ENCODE measurements around the gene KCND2. TPM values are rescaled to one million over a fixed set of nuclear protein-coding genes. Genes with fewer than 3 reads are reported as not detected.

KCND2 gene
- total RNA-seq, 1 donor from 2014 or later, result not detected

DNA sequence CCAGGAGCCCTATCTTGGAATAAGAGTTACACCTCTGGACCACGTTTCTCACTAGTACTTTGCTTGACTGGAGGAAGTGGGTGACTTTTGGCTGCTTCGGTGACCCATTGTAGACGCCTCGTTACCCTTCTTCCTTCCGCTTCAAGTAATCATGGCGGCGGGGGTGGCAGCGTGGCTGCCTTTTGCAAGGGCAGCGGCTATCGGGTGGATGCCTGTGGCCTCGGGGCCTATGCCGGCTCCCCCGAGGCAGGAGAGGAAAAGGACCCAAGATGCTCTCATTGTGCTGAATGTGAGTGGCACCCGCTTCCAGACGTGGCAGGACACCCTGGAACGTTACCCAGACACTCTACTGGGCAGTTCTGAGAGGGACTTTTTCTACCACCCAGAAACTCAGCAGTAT lies 1.5 kb downstream of the KCND2 start:
- Mint-ChIP-seq H3K36me3 (ENCODE audit: low read depth) (no peaks in the 10 kb centered on the region), H3K9me3 (no peaks in the 10 kb centered on the region), H3K4me1 (ENCODE audit: low read depth) (peaks cover 8% of the 10 kb centered on the region), H3K27ac (no peak overlapping the region), H3K4me3 (no peak overlapping the region), H3K27me3 (ENCODE audit: insufficient read depth) (peaks cover 31% of the 10 kb centered on the region)
- intact Hi-C loops (cut with micrococcal nuclease), result no loop called here
- no peak for DNase-seq (ENCODE audit: low spot score)

DNA sequence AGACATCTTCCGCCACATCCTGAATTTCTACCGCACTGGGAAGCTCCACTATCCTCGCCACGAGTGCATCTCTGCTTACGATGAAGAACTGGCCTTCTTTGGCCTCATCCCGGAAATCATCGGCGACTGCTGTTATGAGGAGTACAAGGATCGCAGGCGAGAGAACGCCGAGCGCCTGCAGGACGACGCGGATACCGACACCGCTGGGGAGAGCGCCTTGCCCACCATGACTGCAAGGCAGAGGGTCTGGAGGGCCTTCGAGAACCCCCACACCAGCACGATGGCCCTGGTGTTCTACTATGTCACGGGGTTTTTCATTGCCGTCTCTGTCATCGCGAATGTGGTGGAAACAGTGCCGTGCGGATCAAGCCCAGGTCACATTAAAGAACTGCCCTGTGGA lies 1.9 kb downstream of the KCND2 start:
- Mint-ChIP-seq H3K9me3 (no peaks in the 10 kb centered on the region), H3K27me3 (ENCODE audit: insufficient read depth) (peaks cover 31% of the 10 kb centered on the region), H3K36me3 (ENCODE audit: low read depth) (no peaks in the 10 kb centered on the region), H3K27ac (no peak overlapping the region), H3K4me3 (no peak overlapping the region), H3K4me1 (ENCODE audit: low read depth) (peaks cover 8% of the 10 kb centered on the region)
- DNase-seq (ENCODE audit: low spot score), result no peak
- intact Hi-C loops (cut with micrococcal nuclease), result no loop called here

DNA sequence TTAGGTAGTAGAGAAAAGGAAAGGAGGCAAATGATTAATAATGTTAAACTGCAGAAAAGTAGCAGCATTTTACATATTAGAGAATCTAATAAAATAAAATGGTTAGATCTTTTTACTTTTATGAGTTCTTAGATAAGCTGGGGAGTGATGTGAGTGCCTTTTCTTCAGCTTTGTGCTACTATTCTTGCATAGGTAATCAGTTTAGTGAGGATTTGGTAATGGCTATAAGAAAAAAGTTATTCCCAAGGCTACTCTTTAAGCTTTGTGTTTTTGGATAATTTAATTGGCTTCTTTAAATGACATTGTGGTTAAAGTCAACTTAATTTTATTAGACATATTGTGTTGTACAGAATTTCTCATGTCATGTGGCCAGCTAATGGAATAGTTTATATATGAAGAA lies 3.7 kb downstream of the KCND2 start:
- H3K27ac Mint-ChIP-seq, result no peak overlapping the region
- peaks cover 28% of the 10 kb centered on the region for H3K27me3 Mint-ChIP-seq (ENCODE audit: insufficient read depth)
- intact Hi-C loops (cut with micrococcal nuclease), result no loop called here
- no peaks in the 10 kb centered on the region for H3K36me3 Mint-ChIP-seq (ENCODE audit: low read depth)
- H3K9me3 Mint-ChIP-seq, result no peaks in the 10 kb centered on the region
- no peak overlapping the region for H3K4me3 Mint-ChIP-seq
- peaks cover 8% of the 10 kb centered on the region for H3K4me1 Mint-ChIP-seq (ENCODE audit: low read depth)
- no peak for DNase-seq (ENCODE audit: low spot score)

DNA sequence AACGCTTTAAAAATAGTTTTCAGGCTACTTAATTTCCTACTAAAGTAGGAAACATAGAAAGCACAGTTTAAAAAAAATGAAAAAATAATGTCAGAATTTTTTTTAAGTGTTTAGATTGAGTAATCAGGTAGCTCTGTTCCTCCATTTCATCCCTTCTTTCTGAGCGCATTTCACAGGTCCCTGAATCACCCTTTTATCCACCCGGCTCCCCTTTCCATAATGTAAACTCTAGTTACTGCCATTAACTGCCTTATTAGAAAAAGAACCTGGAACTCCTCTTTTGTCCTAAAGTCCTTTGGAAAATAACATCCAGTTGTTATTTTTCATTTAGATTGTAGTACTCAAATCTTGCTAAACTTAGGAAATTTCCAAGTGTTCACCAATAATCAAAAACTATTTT lies 5.8 kb downstream of the KCND2 start:
- Mint-ChIP-seq H3K27ac (no peak overlapping the region), H3K36me3 (ENCODE audit: low read depth) (no peaks in the 10 kb centered on the region), H3K4me3 (no peak overlapping the region), H3K27me3 (ENCODE audit: insufficient read depth) (peaks cover 13% of the 10 kb centered on the region), H3K4me1 (ENCODE audit: low read depth) (no peaks in the 10 kb centered on the region), H3K9me3 (no peaks in the 10 kb centered on the region)
- no peak for DNase-seq (ENCODE audit: low spot score)
- intact Hi-C loops (cut with micrococcal nuclease), result no loop called here

DNA sequence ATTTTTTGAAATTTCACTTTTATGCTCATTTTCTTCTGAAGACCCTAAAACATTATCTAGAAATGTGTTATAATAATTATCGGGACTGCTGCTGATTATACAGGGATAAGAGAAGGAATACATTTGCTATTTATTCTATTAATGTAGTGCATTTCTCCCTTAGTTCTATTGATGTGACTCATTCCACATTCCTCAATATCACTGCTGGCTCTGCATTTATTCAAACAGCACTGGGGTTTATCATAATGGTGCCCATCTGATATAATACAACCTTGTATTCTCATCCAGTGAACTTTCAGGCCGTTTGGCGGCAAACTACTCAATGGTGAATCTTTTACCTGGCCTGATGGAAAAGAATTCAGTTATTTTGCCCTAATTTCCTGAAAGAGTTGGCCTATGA lies 7.8 kb downstream of the KCND2 start:
- no peak for DNase-seq (ENCODE audit: low spot score)
- Mint-ChIP-seq H3K36me3 (ENCODE audit: low read depth) (no peaks in the 10 kb centered on the region), H3K9me3 (no peaks in the 10 kb centered on the region), H3K4me1 (ENCODE audit: low read depth) (no peaks in the 10 kb centered on the region), H3K4me3 (no peak overlapping the region), H3K27me3 (ENCODE audit: insufficient read depth) (no peaks in the 10 kb centered on the region), H3K27ac (no peak overlapping the region)
- intact Hi-C loops (cut with micrococcal nuclease), result no loop called here

DNA sequence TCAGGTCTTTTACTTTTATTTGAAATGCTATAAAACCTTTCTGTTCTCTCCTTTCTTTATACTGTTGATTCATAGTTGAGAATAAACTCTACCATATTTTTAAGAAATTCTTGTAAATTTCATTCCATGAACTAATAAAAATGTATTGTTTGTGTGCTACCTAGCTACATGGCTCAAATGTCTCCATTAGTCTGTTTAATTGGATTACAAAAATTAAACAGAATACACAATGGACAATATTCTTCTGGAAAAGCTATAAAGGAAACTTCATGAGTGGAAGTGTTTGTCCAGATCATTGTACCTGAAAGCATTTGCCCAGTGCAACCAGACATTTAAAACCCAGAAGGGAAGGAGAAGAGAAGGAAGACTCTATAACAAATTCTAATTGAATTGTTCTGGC lies 20.1 kb downstream of the KCND2 start:
- Mint-ChIP-seq H3K9me3 (no peaks in the 10 kb centered on the region), H3K4me3 (no peak overlapping the region), H3K4me1 (ENCODE audit: low read depth) (no peaks in the 10 kb centered on the region), H3K36me3 (ENCODE audit: low read depth) (no peaks in the 10 kb centered on the region), H3K27me3 (ENCODE audit: insufficient read depth) (no peaks in the 10 kb centered on the region), H3K27ac (no peak overlapping the region)
- intact Hi-C loops (cut with micrococcal nuclease), result no loop called here
- DNase-seq (ENCODE audit: low spot score), result no peak

DNA sequence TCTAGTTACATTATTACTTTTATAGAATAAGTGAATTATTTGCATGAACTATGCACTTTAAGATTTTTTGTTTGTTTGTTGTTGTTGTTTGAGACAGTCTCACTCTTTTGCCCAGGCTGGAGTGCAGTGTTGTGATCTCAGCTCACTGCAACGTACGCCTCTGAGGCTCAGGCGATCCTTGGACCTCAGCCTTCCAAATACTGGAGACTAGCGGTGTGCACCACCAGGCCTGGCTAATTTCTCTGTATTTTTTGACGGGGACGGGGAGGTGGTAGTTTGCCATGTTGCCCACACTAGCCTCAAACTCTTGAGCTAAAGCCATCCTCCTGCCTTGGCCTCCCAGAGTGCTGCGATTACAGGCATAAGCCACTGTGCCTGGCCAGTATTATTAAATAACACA lies 29.2 kb downstream of the KCND2 start:
- no peaks in the 10 kb centered on the region for H3K27me3 Mint-ChIP-seq (ENCODE audit: insufficient read depth)
- no peak for DNase-seq (ENCODE audit: low spot score)
- no peaks in the 10 kb centered on the region for H3K9me3 Mint-ChIP-seq
- H3K4me3 Mint-ChIP-seq, result no peak overlapping the region
- no peaks in the 10 kb centered on the region for H3K4me1 Mint-ChIP-seq (ENCODE audit: low read depth)
- no peaks in the 10 kb centered on the region for H3K36me3 Mint-ChIP-seq (ENCODE audit: low read depth)
- intact Hi-C loops (cut with micrococcal nuclease), result no loop called here
- no peak overlapping the region for H3K27ac Mint-ChIP-seq

DNA sequence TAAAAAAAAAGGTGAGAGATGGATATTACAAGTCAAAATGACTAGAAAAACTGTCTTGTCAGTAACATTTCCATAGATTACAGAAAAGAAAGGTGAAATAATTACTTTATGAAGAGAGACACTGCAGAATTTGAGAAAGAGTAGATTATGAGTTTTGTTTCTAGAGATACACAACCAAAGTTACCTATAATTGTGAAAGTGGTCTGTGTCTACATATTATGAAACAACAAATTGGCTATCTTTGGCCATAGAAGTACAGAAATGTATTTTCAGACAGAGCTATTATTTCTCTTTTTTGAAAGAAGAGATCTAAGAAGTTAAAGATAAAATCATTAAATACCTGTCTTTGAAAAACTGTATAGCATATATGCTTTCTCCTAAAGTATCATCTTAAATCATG lies 30.1 kb downstream of the KCND2 start:
- no peaks in the 10 kb centered on the region for H3K36me3 Mint-ChIP-seq (ENCODE audit: low read depth)
- H3K27ac Mint-ChIP-seq, result no peak overlapping the region
- intact Hi-C loops (cut with micrococcal nuclease), result no loop called here
- no peak overlapping the region for H3K4me3 Mint-ChIP-seq
- H3K4me1 Mint-ChIP-seq (ENCODE audit: low read depth), result no peaks in the 10 kb centered on the region
- DNase-seq (ENCODE audit: low spot score), result no peak
- H3K9me3 Mint-ChIP-seq, result no peaks in the 10 kb centered on the region
- no peaks in the 10 kb centered on the region for H3K27me3 Mint-ChIP-seq (ENCODE audit: insufficient read depth)

DNA sequence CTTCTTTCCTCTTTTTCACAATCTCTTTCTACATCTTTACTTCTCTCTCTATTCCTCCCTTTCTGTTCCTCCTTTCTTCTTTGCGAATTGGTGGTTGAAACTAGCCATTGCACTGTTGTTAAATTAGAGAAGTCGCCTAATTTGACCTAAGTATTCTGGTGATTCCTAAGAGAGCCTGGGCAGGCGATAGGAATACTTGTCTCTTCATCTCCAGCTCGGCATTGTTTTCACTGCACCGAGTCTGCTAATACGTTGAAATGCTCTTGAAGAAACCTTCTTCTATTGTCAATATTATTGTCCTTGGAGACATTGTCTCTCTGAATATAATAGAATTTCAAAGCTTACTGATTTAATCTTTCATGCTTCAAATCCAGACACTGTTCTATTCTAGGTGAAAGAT lies 31.7 kb downstream of the KCND2 start:
- Mint-ChIP-seq H3K36me3 (ENCODE audit: low read depth) (no peaks in the 10 kb centered on the region), H3K4me1 (ENCODE audit: low read depth) (no peaks in the 10 kb centered on the region), H3K4me3 (no peak overlapping the region), H3K27me3 (ENCODE audit: insufficient read depth) (no peaks in the 10 kb centered on the region), H3K9me3 (no peaks in the 10 kb centered on the region), H3K27ac (no peak overlapping the region)
- intact Hi-C loops (cut with micrococcal nuclease), result no loop called here
- DNase-seq (ENCODE audit: low spot score), result no peak

DNA sequence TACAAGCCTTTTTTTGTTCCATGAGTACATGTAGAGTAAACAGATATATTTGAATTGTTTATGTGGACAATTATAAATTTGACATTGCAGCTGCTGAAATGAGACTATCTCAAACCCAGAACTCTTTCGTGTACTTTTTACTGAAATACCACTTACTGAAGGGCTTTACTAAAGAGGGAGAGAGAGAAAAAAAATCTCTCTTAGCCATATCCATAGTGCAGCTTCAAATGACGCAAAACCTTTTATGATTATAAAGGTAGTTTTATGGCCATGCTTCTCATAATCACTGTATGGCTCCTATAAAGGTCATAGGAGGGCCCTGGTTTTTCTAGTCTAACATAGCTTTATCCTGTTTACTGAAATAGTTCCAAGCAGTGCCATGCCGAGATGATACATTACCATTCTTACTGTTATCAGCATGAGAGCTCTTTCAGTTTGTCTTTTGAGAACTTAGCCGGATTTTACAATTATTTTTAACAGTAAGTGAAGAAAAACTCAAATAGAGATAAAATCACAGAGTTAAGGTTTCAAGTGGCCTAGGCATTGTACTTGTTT lies 35.1 kb downstream of the KCND2 start:
- intact Hi-C loops (cut with micrococcal nuclease), result no loop called here
- Mint-ChIP-seq H3K27me3 (ENCODE audit: insufficient read depth) (no peaks in the 10 kb centered on the region), H3K36me3 (ENCODE audit: low read depth) (no peaks in the 10 kb centered on the region), H3K27ac (no peak overlapping the region), H3K9me3 (no peaks in the 10 kb centered on the region), H3K4me3 (no peak overlapping the region), H3K4me1 (ENCODE audit: low read depth) (no peaks in the 10 kb centered on the region)
- DNase-seq (ENCODE audit: low spot score), result no peak

DNA sequence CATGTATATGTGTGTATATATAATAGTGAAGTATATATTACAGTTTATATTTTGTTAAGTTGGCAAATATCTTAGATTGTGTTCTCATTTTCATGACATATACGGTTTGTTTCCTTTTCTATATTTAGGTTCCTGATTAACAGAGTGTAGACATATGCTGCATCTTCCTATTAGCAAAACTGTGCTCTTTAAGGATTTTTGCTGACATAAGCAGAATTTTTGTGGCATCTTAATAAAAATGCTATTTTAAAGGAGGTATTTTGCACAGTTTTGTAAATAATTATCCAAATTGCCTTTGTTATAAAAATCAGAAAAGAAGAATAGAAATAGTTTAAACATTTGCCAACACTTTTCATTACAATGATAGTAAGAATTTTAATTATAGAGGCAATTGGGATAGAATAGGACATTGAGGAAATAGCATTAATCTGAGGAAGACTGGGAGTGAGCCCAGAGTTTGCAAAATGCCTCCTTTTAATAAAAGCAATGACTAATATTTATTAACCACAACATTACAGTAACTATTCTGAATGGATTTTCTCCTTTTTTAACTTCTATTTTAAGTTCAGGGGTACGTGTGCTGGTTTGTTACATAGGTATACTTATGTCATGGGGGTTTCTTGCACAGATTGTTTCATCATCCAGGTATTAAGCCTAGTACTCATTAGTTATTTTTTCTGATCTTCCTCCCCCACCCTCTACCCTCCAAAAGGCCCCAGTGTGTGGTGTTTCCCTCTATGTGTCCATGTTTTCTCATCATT lies 38.2 kb downstream of the KCND2 start:
- H3K27me3 Mint-ChIP-seq (ENCODE audit: insufficient read depth), result no peaks in the 10 kb centered on the region
- H3K4me3 Mint-ChIP-seq, result no peak overlapping the region
- no peaks in the 10 kb centered on the region for H3K36me3 Mint-ChIP-seq (ENCODE audit: low read depth)
- H3K27ac Mint-ChIP-seq, result no peak overlapping the region
- intact Hi-C loops (cut with micrococcal nuclease), result no loop called here
- no peaks in the 10 kb centered on the region for H3K9me3 Mint-ChIP-seq
- no peaks in the 10 kb centered on the region for H3K4me1 Mint-ChIP-seq (ENCODE audit: low read depth)
- no peak for DNase-seq (ENCODE audit: low spot score)

DNA sequence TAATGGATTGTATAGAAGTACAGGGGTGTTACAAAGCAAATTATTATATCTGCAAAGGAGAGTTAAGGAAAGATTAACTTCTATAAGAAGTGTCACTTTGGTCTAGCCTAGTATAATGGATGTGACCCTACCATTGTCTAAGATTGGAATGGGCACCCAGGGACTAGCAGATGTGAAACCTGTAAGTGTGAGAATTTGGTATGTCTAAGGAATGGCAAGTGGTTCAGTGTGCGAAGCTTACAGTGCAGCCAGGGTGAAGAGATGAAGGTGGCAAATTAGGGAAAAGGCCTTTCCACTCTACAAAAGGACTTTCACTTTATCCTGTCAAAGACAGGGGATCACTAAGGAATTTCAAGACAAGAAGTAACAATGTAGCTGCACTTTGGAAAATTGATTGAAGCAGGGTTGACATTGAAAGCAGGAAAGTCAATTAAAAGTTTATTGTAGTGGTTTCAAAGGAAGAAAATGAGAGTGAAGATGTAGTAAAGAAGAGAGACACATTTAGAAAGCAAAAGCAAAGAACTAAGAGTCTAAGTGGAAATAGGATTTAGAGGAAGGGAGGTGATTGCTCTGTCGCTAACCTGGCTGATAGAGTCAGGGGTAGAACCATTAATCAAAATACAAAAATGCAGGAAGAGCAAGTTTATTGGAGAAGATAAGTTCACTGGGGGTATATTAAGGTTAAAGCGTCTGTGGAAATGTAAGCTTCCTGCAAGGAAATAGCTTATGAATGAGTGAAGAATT lies 47.4 kb downstream of the KCND2 start:
- intact Hi-C loops (cut with micrococcal nuclease), result no loop called here
- DNase-seq (ENCODE audit: low spot score), result no peak
- H3K36me3 Mint-ChIP-seq (ENCODE audit: low read depth), result no peaks in the 10 kb centered on the region
- no peaks in the 10 kb centered on the region for H3K27me3 Mint-ChIP-seq (ENCODE audit: insufficient read depth)
- H3K9me3 Mint-ChIP-seq, result no peaks in the 10 kb centered on the region
- no peaks in the 10 kb centered on the region for H3K4me1 Mint-ChIP-seq (ENCODE audit: low read depth)
- H3K27ac Mint-ChIP-seq, result no peak overlapping the region
- no peak overlapping the region for H3K4me3 Mint-ChIP-seq

DNA sequence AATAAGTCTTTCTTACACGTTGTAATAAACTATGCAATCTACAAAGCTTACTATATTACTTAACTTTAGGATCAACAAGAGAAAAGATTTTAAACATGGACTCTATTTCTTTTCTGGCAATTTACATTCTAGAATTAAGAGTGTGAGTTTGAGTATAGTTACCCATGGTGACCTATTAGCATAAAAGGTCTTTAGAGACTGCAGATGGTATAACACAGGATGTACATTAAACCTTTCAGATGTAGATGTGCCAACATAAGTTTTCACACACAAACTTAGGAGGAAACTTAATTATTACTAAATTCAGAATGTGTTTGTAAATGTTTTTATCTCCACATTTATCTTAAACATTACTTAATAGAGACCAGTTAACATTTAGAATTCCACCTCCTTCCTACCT lies 54.1 kb downstream of the KCND2 start:
- intact Hi-C loops (cut with micrococcal nuclease), result no loop called here

More for the DNA sequence above, 54.1 kb downstream of the KCND2 start:
- Mint-ChIP-seq H3K9me3 (no peaks in the 10 kb centered on the region), H3K4me1 (ENCODE audit: low read depth) (no peaks in the 10 kb centered on the region), H3K36me3 (ENCODE audit: low read depth) (no peaks in the 10 kb centered on the region), H3K4me3 (no peak overlapping the region), H3K27me3 (ENCODE audit: insufficient read depth) (no peaks in the 10 kb centered on the region), H3K27ac (no peak overlapping the region)
- DNase-seq (ENCODE audit: low spot score), result no peak

Measured in activated T-helper 1 cell treated with anti-CD3 and anti-CD28 coated beads, Interleukin-12 subunit alpha, Interleukin-12 subunit beta, Interleukin-2, Interleukin-4 antibody, amounts not matched to agents 30 ng/mL and 10 ng/mL and 1 ng/mL, durations not matched to agents 14 hours and 24 hours and 36 hours (primary cell).